Central memory CD4-positive, alpha-beta T cell (primary cell): Measurements from ENCODE around the gene FYB1.
A peak's percentile ranks its signal among the peaks of the same experiment; 100 is the strongest.

Source experiments
- DNase-seq: peaks from one replicate; pipeline ENCODE4 v3.0.0; 2022

Gene FYB1

GRCh38 chr5:39076101-39076756 is 143.1 kb downstream of the FYB1 start:
- DNase-seq = no peak

- DNase-seq = peak; percentile 87
These were observed 145.1 kb downstream of the FYB1 start, which contains the start of gene RICTOR for GRCh38 chr5:39074017-39074814. RICTOR (minus strand) TSS chr5:39074399; CDS start chr5:39074377, 22 bp downstream.

- no peak for DNase-seq
These were observed 145.7 kb downstream of the FYB1 start for GRCh38 chr5:39073767-39074016.

- DNase-seq = peak; percentile 67
These were observed 146.2 kb downstream of the FYB1 start for GRCh38 chr5:39072925-39073766.

- DNase-seq = no peak
These were observed 151.3 kb downstream of the FYB1 start for GRCh38 chr5:39068099-39068498.

- DNase-seq = no peak
These were observed 154.9 kb downstream of the FYB1 start for GRCh38 chr5:39064450-39064849.

- DNase-seq = no peak
These were observed 156.3 kb downstream of the FYB1 start for GRCh38 chr5:39063037-39063436.

- DNase-seq = no peak
These were observed 156.8 kb downstream of the FYB1 start for GRCh38 chr5:39062530-39062929.

- DNase-seq = no peak
These were observed 157.3 kb downstream of the FYB1 start for GRCh38 chr5:39062104-39062503.

- DNase-seq = no peak
These were observed 160.3 kb downstream of the FYB1 start for GRCh38 chr5:39059064-39059463.

- no peak for DNase-seq
These were observed 161.0 kb downstream of the FYB1 start for GRCh38 chr5:39058178-39058921.

- DNase-seq = no peak
These were observed 161.6 kb downstream of the FYB1 start for GRCh38 chr5:39057734-39058133.

GRCh38 chr5:39055768-39056398 is 163.5 kb downstream of the FYB1 start:
- no peak for DNase-seq
